ENCODE data around the gene TMC4. TPM values are rescaled to one million over a fixed set of nuclear protein-coding genes. Genes with fewer than 3 reads are reported as not detected.
A peak's percentile ranks its signal among the peaks of the same experiment; 100 is the strongest.

Gene TMC4
- total and polyA plus RNA-seq, 12 donors = 0.48 to 18.2 (median 1.3) TPM

GRCh38 chr19:54189735-54190502 lies 17.0 kb upstream of the TMC4 start:
- TF ChIP-seq POLR2A (IDR thresholded peaks at IDR 0.05) (peak; percentile 73 to 86), CTCF (IDR thresholded peaks at IDR 0.05) (no peak)
- Histone ChIP-seq H3K27me3 (no peaks in the 10 kb centered on the region), H3K27ac (peak overlapping the region; percentile 94 to 100 (median 99)), H3K9me3 (replicated peaks in 1 of 3) (no peaks in the 10 kb centered on the region), H3K36me3 (replicated peaks in 1 of 2) (peaks cover 0 to 28% of the 10 kb centered on the region in 2 donors), H3K4me1 (replicated peaks in 1 of 2) (peaks cover 32 to 34% of the 10 kb centered on the region in 2 donors), H3K4me3 (peak overlapping the region in 3 of 4 donors; percentile 8 to 83 (median 14))
- intact Hi-C loops (cut with DNase I) = no loop called here
- WGBS, 4 donors = 0% methylated on average over 9 to 65 of the region's 65 CpGs
- peak; percentile 100 for DNase-seq

- Histone ChIP-seq H3K27me3 (no peaks in the 10 kb centered on the region), H3K9me3 (replicated peaks in 1 of 3) (no peaks in the 10 kb centered on the region), H3K4me3 (peak within 1 kb of the TSS; percentile 31 to 83 (median 60)), H3K36me3 (replicated peaks in 1 of 2) (peaks cover 0 to 21% of the 10 kb centered on the region in 2 donors), H3K27ac (peak within 1 kb of the TSS; percentile 94 to 100 (median 99)), H3K4me1 (replicated peaks in 1 of 2) (peaks cover 32 to 34% of the 10 kb centered on the region in 2 donors)
- no peak for DNase-seq
- TF ChIP-seq CTCF (IDR thresholded peaks at IDR 0.05) (peak in 3 of 6 experiments; percentile 17 to 48 (median 44)), POLR2A (IDR thresholded peaks at IDR 0.05) (peak; percentile 38 to 67)
- 0 to 1% (median 0%) methylated on average over 15 to 64 of the region's 64 CpGs for WGBS, 4 donors
- intact Hi-C loops (cut with DNase I) = no loop called here
These were observed 16.3 kb upstream of the TMC4 start, which contains the start of gene MBOAT7 for GRCh38 chr19:54189145-54189734. Gene MBOAT7 (minus strand): TSS chr19:54189580. CDS start chr19:54188508, 1,072 bp downstream.

- intact Hi-C loops (cut with DNase I) = no loop called here
- Histone ChIP-seq H3K4me3 (peak overlapping the region in 3 of 4 donors; percentile 57 to 81 (median 64)), H3K4me1 (replicated peaks in 1 of 2) (peaks cover 32 to 34% of the 10 kb centered on the region in 2 donors), H3K27ac (peak overlapping the region; percentile 91 to 100 (median 99)), H3K9me3 (replicated peaks in 1 of 3) (no peaks in the 10 kb centered on the region), H3K27me3 (no peaks in the 10 kb centered on the region), H3K36me3 (replicated peaks in 1 of 2) (peaks cover 0 to 19% of the 10 kb centered on the region in 2 donors)
- TF ChIP-seq POLR2A (IDR thresholded peaks at IDR 0.05) (no peak), CTCF (IDR thresholded peaks at IDR 0.05) (no peak)
- DNase-seq = peak in 6 of 7 donors; percentile 71 to 90 (median 78)
- WGBS, 4 donors = 7 to 15% (median 11%) methylated on average over 8 to 12 of the region's 12 CpGs
These were observed 15.4 kb upstream of the TMC4 start for GRCh38 chr19:54188215-54188871.

GRCh38 chr19:54186934-54187381 lies 14.0 kb upstream of the TMC4 start:
- Histone ChIP-seq H3K27me3 (no peaks in the 10 kb centered on the region), H3K4me3 (peak overlapping the region in 1 of 4 donors; percentile 81), H3K36me3 (replicated peaks in 1 of 2) (peaks cover 0 to 19% of the 10 kb centered on the region in 2 donors), H3K4me1 (replicated peaks in 1 of 2) (peaks cover 26 to 27% of the 10 kb centered on the region in 2 donors), H3K27ac (peak overlapping the region; percentile 56 to 99 (median 83)), H3K9me3 (replicated peaks in 1 of 3) (no peaks in the 10 kb centered on the region)
- peak; percentile 65 to 92 (median 81) for DNase-seq
- WGBS, 4 donors = 47 to 62% (median 54%) methylated on average over 11 of the region's 11 CpGs
- TF ChIP-seq CTCF (IDR thresholded peaks at IDR 0.05) (no peak), POLR2A (IDR thresholded peaks at IDR 0.05) (peak; percentile 26 to 65)
- intact Hi-C loops (cut with DNase I) = no loop called here

All from adrenal gland (tissue), 12 donors.